A549 (cell line): Measurements from ENCODE around the gene SUCLA2. TPM values are rescaled to one million over a fixed set of nuclear protein-coding genes. Genes with fewer than 3 reads are reported as not detected.

ENCODE experiments used
- ATAC-seq, 2 experiments: fragments of 200-7000 bp in 1 of 2; fragments of >200 bp in 1 of 2; cut with Nextera tagmentation in 1 of 2; cut with Tn5 transposase in 1 of 2; 3 replicates each; pipeline versions ENCODE4 v1.8.0 to v1.9.1; 2018 to 2020; ENCODE audit warnings: mild to moderate bottlenecking in 1 of 2, moderate library complexity in 1 of 2
- CTCF ChIA-PET: fragments of 300-600 bp; sonication (Branson Sonifier 250); formaldehyde crosslinking; extraction: SDS; loops from one replicate; lab custom pipeline; 2021; ENCODE audit warnings: antibody characterized with exemption, inconsistent platforms; lab: Yijun Ruan, JAX
- POLR2A ChIA-PET: fragments of 350-600 bp; formaldehyde crosslinking; extraction: SDS; loops from one replicate; lab custom pipeline; 2021; ENCODE audit warnings: antibody characterized with exemption, inconsistent platforms; lab: Yijun Ruan, JAX
- DNase-seq, 2 experiments: peaks; one replicate each; pipeline versions ENCODE4 v3.0.0 to v3.0.0-alpha.2; 2011 to 2016; ENCODE audit warnings: low read depth in 1 of 2, low spot score in 1 of 2
- FAIRE-seq: peaks from 2 replicates; lab custom pipeline; 2011; peaks lifted over from hg19 to GRCh38; lab: Jason Lieb, UNC
- H3K27ac ChIP-seq, 2 experiments: fragments of >200 bp; sonication (Bioruptor Twin); formaldehyde crosslinking; 3 replicates each; pipeline ENCODE4 v1.5.1; 2016 to 2017
- H3K4me1 ChIP-seq: fragments of >200 bp; sonication (Bioruptor Twin); formaldehyde crosslinking; 3 replicates; pipeline ENCODE4 v1.6.1; 2016
- H3K4me2 ChIP-seq: fragments of >200 bp; sonication (Bioruptor Twin); formaldehyde crosslinking; 3 replicates; pipeline ENCODE4 v1.6.1; 2016
- H3K4me3 ChIP-seq: fragments of >200 bp; sonication (Bioruptor Twin); formaldehyde crosslinking; 3 replicates; pipeline ENCODE4 v1.5.1; 2016
- H3K9me3 ChIP-seq: fragments of >200 bp; sonication (Bioruptor Twin); formaldehyde crosslinking; 3 replicates; pipeline ENCODE4 v1.6.1; 2016
- CHD2 ChIP-seq: fragments of 150-350 bp; IDR thresholded peaks from 2 replicates; pipeline ENCODE4 v1.6.1; 2014; ENCODE audit warnings: low read length; ENCODE audit not compliant: partially characterized antibody
- CHD4 ChIP-seq: fragments of 200-600 bp; sonication (generic); IDR thresholded peaks from 2 replicates; pipeline ENCODE4 v1.6.1; 2016; ENCODE audit warnings: antibody characterized with exemption, mild to moderate bottlenecking, borderline replicate concordance
- EP300 ChIP-seq, 2 experiments: fragments of >200 bp; sonication (Bioruptor Twin); formaldehyde crosslinking; IDR thresholded peaks; 2 replicates in 1 of 2; 3 replicates in 1 of 2; pipeline ENCODE4 v1.6.1; 2016 to 2017
- FOSB ChIP-seq: fragments of 250-450 bp; sonication (Bioruptor Pico); IDR thresholded peaks from 2 replicates; pipeline ENCODE4 v1.5.0; 2020; ENCODE audit warnings: mild to moderate bottlenecking, moderate library complexity
- FOSL2 ChIP-seq, 2 experiments: fragments of 450-650 bp in 1 of 2; fragments of >200 bp in 1 of 2; sonication (Bioruptor Twin) in 1 of 2; formaldehyde crosslinking; IDR thresholded peaks; 2 replicates each; pipeline versions ENCODE4 v1.5.0 to v1.6.1; 2016 to 2020; ENCODE audit warnings: mild to moderate bottlenecking in 1 of 2, moderate library complexity in 1 of 2
- FOXS1 ChIP-seq: fragments of 250-450 bp; sonication (Bioruptor Pico); IDR thresholded peaks from 2 replicates; pipeline ENCODE4 v1.5.0; 2020; ENCODE audit warnings: mild to moderate bottlenecking, moderate library complexity
- GATA3 ChIP-seq: IDR thresholded peaks from 2 replicates; pipeline ENCODE4 v1.6.1; 2012; ENCODE audit warnings: borderline replicate concordance
- HEYL ChIP-seq: fragments of 250-450 bp; sonication (Bioruptor Pico); IDR thresholded peaks from 2 replicates; pipeline ENCODE4 v1.8.0; 2021; ENCODE audit warnings: mild to moderate bottlenecking, moderate library complexity
- HOXA7 ChIP-seq: fragments of 250-450 bp; sonication (Bioruptor Pico); IDR thresholded peaks from 2 replicates; pipeline ENCODE4 v1.5.0; 2020; ENCODE audit warnings: mild to moderate bottlenecking, moderate library complexity
- HOXB13 ChIP-seq: fragments of 250-450 bp; sonication (Bioruptor Pico); IDR thresholded peaks from 2 replicates; pipeline ENCODE4 v1.5.0; 2020; ENCODE audit warnings: low read depth, mild to moderate bottlenecking, moderate library complexity
- JUN ChIP-seq, 2 experiments: fragments of >200 bp; sonication (Bioruptor Twin); formaldehyde crosslinking; IDR thresholded peaks; 2 replicates in 1 of 2; 3 replicates in 1 of 2; pipeline ENCODE4 v1.6.1; 2016 to 2017
- JUNB ChIP-seq: fragments of >200 bp; sonication (Bioruptor Twin); formaldehyde crosslinking; IDR thresholded peaks from 2 replicates; pipeline ENCODE4 v1.6.1; 2016
- KDM1A ChIP-seq: fragments of 200-600 bp; sonication (generic); IDR thresholded peaks from 2 replicates; pipeline ENCODE4 v1.6.1; 2016; ENCODE audit warnings: low read depth, mild to moderate bottlenecking
- KDM5A ChIP-seq: fragments of 200-600 bp; sonication (generic); IDR thresholded peaks from 2 replicates; pipeline ENCODE4 v1.6.1; 2016; ENCODE audit warnings: antibody characterized with exemption, mild to moderate bottlenecking
- MAFK ChIP-seq: fragments of 450-650 bp; IDR thresholded peaks from 2 replicates; pipeline ENCODE4 v1.6.1; 2014; ENCODE audit not compliant: partially characterized antibody
- MAZ ChIP-seq: fragments of 150-350 bp; IDR thresholded peaks from 2 replicates; pipeline ENCODE4 v1.6.1; 2014; ENCODE audit warnings: antibody characterized with exemption, low read depth, low read length, borderline replicate concordance
- NR3C1 ChIP-seq: fragments of >200 bp; sonication (Bioruptor Twin); formaldehyde crosslinking; IDR thresholded peaks from 3 replicates; pipeline ENCODE4 v1.6.1; 2017
- PHF8 ChIP-seq: fragments of 200-600 bp; sonication (generic); IDR thresholded peaks from 2 replicates; pipeline ENCODE4 v1.6.1; 2016; ENCODE audit warnings: low read depth, mild to moderate bottlenecking, antibody characterized with exemption, moderate library complexity, borderline replicate concordance
- RAD21 ChIP-seq, 2 experiments: fragments of >200 bp in 1 of 2; sonication (Bioruptor Twin) in 1 of 2; formaldehyde crosslinking in 1 of 2; IDR thresholded peaks in 1 of 2; conservative IDR thresholded peaks in 1 of 2; 2 replicates in 1 of 2; 3 replicates in 1 of 2; pipeline ENCODE4 v1.6.1; 2012 to 2018; ENCODE audit warnings: inconsistent platforms in 1 of 2
- RARB ChIP-seq: fragments of 250-450 bp; sonication (Bioruptor Pico); IDR thresholded peaks from 2 replicates; pipeline ENCODE4 v1.8.0; 2021; ENCODE audit warnings: mild to moderate bottlenecking, moderate library complexity
- REST ChIP-seq: fragments of 200-600 bp; sonication (generic); IDR thresholded peaks from 2 replicates; pipeline ENCODE4 v1.6.1; 2016; ENCODE audit warnings: antibody characterized with exemption, mild to moderate bottlenecking, moderate library complexity
- ZFP36 ChIP-seq: fragments of 450-650 bp; IDR thresholded peaks from 2 replicates; pipeline ENCODE4 v1.6.1; 2014; ENCODE audit warnings: borderline replicate concordance; ENCODE audit not compliant: partially characterized antibody
- ZNF302 ChIP-seq: fragments of 250-450 bp; sonication (Bioruptor Pico); IDR thresholded peaks from 2 replicates; pipeline ENCODE4 v1.9.0; 2021; ENCODE audit warnings: inconsistent platforms, mild to moderate bottlenecking, moderate library complexity
- ZSCAN20 ChIP-seq: fragments of 250-450 bp; sonication (Bioruptor Pico); IDR thresholded peaks from 2 replicates; pipeline ENCODE4 v1.8.0; 2022; ENCODE audit warnings: mild to moderate bottlenecking, moderate library complexity
- WGBS: methylation state at CpG from one replicate; pipeline ENCODE4 v1.1.6; 2017; ENCODE audit errors: missing lambda C conversion rate; 5-methylcytosine and 5-hydroxymethylcytosine counted together
- polyA plus RNA-seq, 4 experiments: library from polyadenylated mRNA; depleted of rRNA in 3 of 4; stranded (reverse); fragments of >200 nt; fragmentation: RNase III in 1 of 4; extraction: RNeasy Plus Mini Kit Qiagen cat#74134 plus additional on column Dnase treatment in 1 of 4; gene quantifications; 2 replicates in 3 of 4; 3 replicates in 1 of 4; pipeline ENCODE4 v1.2.3, GENCODE V29; 2011 to 2017
- TF ChIP-seq, protein P1 (sequence below): fragments of >200 bp; sonication (Bioruptor Twin); formaldehyde crosslinking; IDR thresholded peaks from 3 replicates; pipeline ENCODE4 v1.6.1; 2016
- TF ChIP-seq, protein P2 (sequence below): fragments of 450-650 bp; IDR thresholded peaks from 2 replicates; pipeline ENCODE4 v1.6.1; 2014; ENCODE audit warnings: antibody characterized with exemption

The SUCLA2 gene
- polyA plus RNA-seq, 2 of the 4 experiments (the other 2 are of a cell fraction): 52.6 to 65.4 TPM

GRCh38 chr13:47990427-47990826, 10.6 kb downstream of the SUCLA2 start:
- WGBS: 89% methylated on average over 1 of the region's 1 CpG
- ATAC-seq: no peak
- POLR2A ChIA-PET: no interaction called here

DNA sequence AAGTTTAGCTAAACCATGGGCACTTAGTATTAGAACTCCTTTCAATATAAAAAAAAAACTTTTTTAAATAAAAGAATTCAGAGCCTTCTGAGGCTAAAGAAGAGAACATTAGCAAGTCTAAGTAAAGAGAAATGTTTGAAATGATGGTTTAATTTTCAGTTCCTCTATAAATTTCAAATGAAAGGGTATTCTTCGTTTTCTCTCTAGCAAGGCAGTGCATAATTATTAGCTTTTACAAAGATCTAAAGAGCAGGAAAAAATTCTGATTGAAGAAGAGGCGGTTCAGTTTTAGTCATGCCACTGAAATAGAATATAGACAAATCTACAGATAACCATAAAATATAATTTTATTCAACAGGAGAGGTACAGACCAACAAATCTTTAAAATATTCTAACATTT, 18.0 kb downstream of the SUCLA2 start:
- TF ChIP-seq FOXS1 (CRISPR knock-in tag): no peak
- TF ChIP-seq NR3C1: no peak
- TF ChIP-seq ZNF302: no peak
- no peak for TF ChIP-seq HOXB13 (CRISPR knock-in tag)
- TF ChIP-seq PHF8: no peak
- TF ChIP-seq MAZ: no peak
- TF ChIP-seq GATA3: no peak
- no peak for TF ChIP-seq MAFK
- no peak for TF ChIP-seq FOSB (CRISPR knock-in tag)
- TF ChIP-seq FOSL2 (IDR thresholded peaks at IDR 0.05): no peak
- TF ChIP-seq FOSL2 (CRISPR knock-in tag; IDR thresholded peaks at IDR 0.05): no peak
- no peak for TF ChIP-seq KDM1A
- no peak for TF ChIP-seq RAD21 (conservative IDR thresholded peaks at IDR 0.05 in 1 of 2, IDR thresholded peaks at IDR 0.05 in 1 of 2)
- no peak for TF ChIP-seq CHD2
- no peak for TF ChIP-seq HOXA7 (CRISPR knock-in tag)
- TF ChIP-seq RARB (CRISPR knock-in tag): no peak
- no peak for TF ChIP-seq ZSCAN20 (CRISPR knock-in tag)
- TF ChIP-seq, all 56 proteins: peak for 0
- no peak overlapping the region for H3K4me2 ChIP-seq
- no peaks in the 10 kb centered on the region for H3K4me1 ChIP-seq
- DNase-seq: no peak
- H3K9me3 ChIP-seq: peaks cover 2% of the 10 kb centered on the region; the same call in 1 of the 3 replicates
- ATAC-seq: no peak
- H3K4me3 ChIP-seq: no peak overlapping the region
- WGBS: 85% methylated on average over 2 of the region's 2 CpGs
- no peak for FAIRE-seq
- CTCF ChIA-PET: no interaction called here
- no peak overlapping the region for H3K27ac ChIP-seq
- POLR2A ChIA-PET: no interaction called here

More at GRCh38 chr13:47990427-47990826, 10.6 kb downstream of the SUCLA2 start:
- H3K27ac ChIP-seq: no peak overlapping the region
- no peaks in the 10 kb centered on the region for H3K9me3 ChIP-seq
- CTCF ChIA-PET: no interaction called here
- DNase-seq (no peak), FAIRE-seq (no peak)
- no peak overlapping the region for H3K4me2 ChIP-seq
- H3K4me1 ChIP-seq: no peaks in the 10 kb centered on the region
- H3K4me3 ChIP-seq: no peak overlapping the region
- TF ChIP-seq ZFP36 (no peak), PHF8 (no peak), GATA3 (no peak), REST (no peak), HEYL (CRISPR knock-in tag) (no peak), JUN (IDR thresholded peaks at IDR 0.05) (no peak), KDM1A (no peak), KDM5A (no peak), JUNB (no peak), FOSL2 (IDR thresholded peaks at IDR 0.05) (no peak), FOSL2 (CRISPR knock-in tag; IDR thresholded peaks at IDR 0.05) (no peak), EP300 (IDR thresholded peaks at IDR 0.05) (no peak), CHD4 (no peak), FOSB (CRISPR knock-in tag) (no peak), MAFK (no peak)
- TF ChIP-seq, protein P1, sequence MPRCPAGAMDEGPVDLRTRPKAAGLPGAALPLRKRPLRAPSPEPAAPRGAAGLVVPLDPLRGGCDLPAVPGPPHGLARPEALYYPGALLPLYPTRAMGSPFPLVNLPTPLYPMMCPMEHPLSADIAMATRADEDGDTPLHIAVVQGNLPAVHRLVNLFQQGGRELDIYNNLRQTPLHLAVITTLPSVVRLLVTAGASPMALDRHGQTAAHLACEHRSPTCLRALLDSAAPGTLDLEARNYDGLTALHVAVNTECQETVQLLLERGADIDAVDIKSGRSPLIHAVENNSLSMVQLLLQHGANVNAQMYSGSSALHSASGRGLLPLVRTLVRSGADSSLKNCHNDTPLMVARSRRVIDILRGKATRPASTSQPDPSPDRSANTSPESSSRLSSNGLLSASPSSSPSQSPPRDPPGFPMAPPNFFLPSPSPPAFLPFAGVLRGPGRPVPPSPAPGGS: no peak
- TF ChIP-seq, protein P2, sequence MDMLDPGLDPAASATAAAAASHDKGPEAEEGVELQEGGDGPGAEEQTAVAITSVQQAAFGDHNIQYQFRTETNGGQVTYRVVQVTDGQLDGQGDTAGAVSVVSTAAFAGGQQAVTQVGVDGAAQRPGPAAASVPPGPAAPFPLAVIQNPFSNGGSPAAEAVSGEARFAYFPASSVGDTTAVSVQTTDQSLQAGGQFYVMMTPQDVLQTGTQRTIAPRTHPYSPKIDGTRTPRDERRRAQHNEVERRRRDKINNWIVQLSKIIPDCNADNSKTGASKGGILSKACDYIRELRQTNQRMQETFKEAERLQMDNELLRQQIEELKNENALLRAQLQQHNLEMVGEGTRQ: no peak
